Subcutaneous abdominal adipose tissue (tissue), 5 donors: ENCODE measurements around the gene TDRD10.
A peak's percentile ranks its signal among the peaks of the same experiment; 100 is the strongest.

Experiments
- H3K27ac ChIP-seq: one replicate; pipeline ENCODE4 v1.7.0; 2013; ENCODE audit warnings: low read depth, mild to moderate bottlenecking, inconsistent platforms, low read length, moderate library complexity
- H3K27me3 ChIP-seq, 5 donors: one replicate each; pipeline ENCODE4 v1.7.0; 2013; ENCODE audit warnings: low read length in 5 of 5, inconsistent platforms in 1 of 5; ENCODE audit not compliant: control insufficient read depth in 5 of 5, insufficient read depth in 4 of 5
- H3K36me3 ChIP-seq, 5 donors: one replicate each; pipeline ENCODE4 v1.7.0; 2013; ENCODE audit warnings: low read length in 5 of 5; ENCODE audit not compliant: control insufficient read depth in 5 of 5, insufficient read depth in 5 of 5
- H3K4me1 ChIP-seq, 5 donors: one replicate each; pipeline ENCODE4 v1.7.0; 2013; ENCODE audit warnings: low read length in 5 of 5, mild to moderate bottlenecking in 3 of 5, moderate library complexity in 1 of 5; ENCODE audit not compliant: control insufficient read depth in 5 of 5, insufficient read depth in 5 of 5
- H3K4me3 ChIP-seq, 5 donors: one replicate each; pipeline ENCODE4 v1.7.0; 2013; ENCODE audit warnings: low read length in 5 of 5, low read depth in 1 of 5
- H3K9ac ChIP-seq, 5 donors: one replicate each; pipeline ENCODE4 v1.7.0; 2013; ENCODE audit warnings: low read length in 5 of 5, mild to moderate bottlenecking in 4 of 5, moderate library complexity in 3 of 5
- H3K9me3 ChIP-seq, 5 donors: one replicate each; pipeline ENCODE4 v1.7.0; 2013; ENCODE audit warnings: low read length in 5 of 5; ENCODE audit not compliant: control insufficient read depth in 5 of 5
- donor health status: healthy.
- donor health status: healthy.
- donor health status: healthy.
- donor health status: healthy.
- donor health status: healthy.

TDRD10 gene

GRCh38 chr1:154574716-154575115 is 72.7 kb downstream of the TDRD10 start:
- Histone ChIP-seq H3K27ac (no peak overlapping the region), H3K36me3 (peaks cover 0 to 19% (median 15%) of the 10 kb centered on the region in 5 donors), H3K9ac (no peak overlapping the region), H3K4me3 (no peak overlapping the region), H3K4me1 (peaks cover 0 to 18% (median 0%) of the 10 kb centered on the region in 5 donors), H3K27me3 (peaks cover 0 to 10% (median 9%) of the 10 kb centered on the region in 5 donors), H3K9me3 (no peaks in the 10 kb centered on the region)

- H3K9ac ChIP-seq = no peak overlapping the region
- peaks cover 0 to 18% (median 0%) of the 10 kb centered on the region in 5 donors for H3K4me1 ChIP-seq
- no peaks in the 10 kb centered on the region for H3K9me3 ChIP-seq
- H3K36me3 ChIP-seq = peaks cover 0 to 25% (median 21%) of the 10 kb centered on the region in 5 donors
- peaks cover 0 to 10% (median 6%) of the 10 kb centered on the region in 5 donors for H3K27me3 ChIP-seq
- no peak overlapping the region for H3K4me3 ChIP-seq
- no peak overlapping the region for H3K27ac ChIP-seq
These were observed 73.3 kb downstream of the TDRD10 start for GRCh38 chr1:154575147-154575927.

GRCh38 chr1:154575951-154576566 is 74.0 kb downstream of the TDRD10 start:
- H3K9ac ChIP-seq = no peak overlapping the region
- no peak overlapping the region for H3K27ac ChIP-seq
- H3K27me3 ChIP-seq = peaks cover 0 to 10% (median 6%) of the 10 kb centered on the region in 5 donors
- peaks cover 3 to 32% (median 29%) of the 10 kb centered on the region in 5 donors for H3K36me3 ChIP-seq
- no peaks in the 10 kb centered on the region for H3K9me3 ChIP-seq
- H3K4me3 ChIP-seq = no peak overlapping the region
- peaks cover 0 to 18% (median 0%) of the 10 kb centered on the region in 5 donors for H3K4me1 ChIP-seq

GRCh38 chr1:154577346-154578057 is 75.5 kb downstream of the TDRD10 start:
- Histone ChIP-seq H3K27ac (no peak overlapping the region), H3K4me3 (no peak overlapping the region), H3K9me3 (no peaks in the 10 kb centered on the region), H3K27me3 (peaks cover 0 to 6% (median 4%) of the 10 kb centered on the region in 5 donors), H3K4me1 (peaks cover 0 to 18% (median 0%) of the 10 kb centered on the region in 5 donors), H3K9ac (no peak overlapping the region), H3K36me3 (peaks cover 6 to 45% (median 41%) of the 10 kb centered on the region in 5 donors)

GRCh38 chr1:154578058-154578418 is 76.0 kb downstream of the TDRD10 start:
- no peak overlapping the region for H3K27ac ChIP-seq
- peaks cover 6 to 50% (median 46%) of the 10 kb centered on the region in 5 donors for H3K36me3 ChIP-seq

GRCh38 chr1:154579374-154579773 is 77.4 kb downstream of the TDRD10 start:
- H3K4me1 ChIP-seq = peaks cover 0 to 18% (median 0%) of the 10 kb centered on the region in 5 donors
- peaks cover 13 to 64% (median 59%) of the 10 kb centered on the region in 5 donors for H3K36me3 ChIP-seq
- H3K9me3 ChIP-seq = no peaks in the 10 kb centered on the region
- H3K27ac ChIP-seq = no peak overlapping the region
- no peaks in the 10 kb centered on the region for H3K27me3 ChIP-seq
- no peak overlapping the region for H3K9ac ChIP-seq
- no peak overlapping the region for H3K4me3 ChIP-seq

More at GRCh38 chr1:154578058-154578418, 76.0 kb downstream of the TDRD10 start:
- Histone ChIP-seq H3K4me1 (peaks cover 0 to 18% (median 0%) of the 10 kb centered on the region in 5 donors), H3K27me3 (peaks cover 0 to 5% (median under 1%) of the 10 kb centered on the region in 5 donors), H3K9ac (peak overlapping the region in 1 of 5 donors; percentile 14), H3K9me3 (no peaks in the 10 kb centered on the region), H3K4me3 (no peak overlapping the region)

GRCh38 chr1:154581766-154582165 is 79.7 kb downstream of the TDRD10 start:
- Histone ChIP-seq H3K9me3 (no peaks in the 10 kb centered on the region), H3K36me3 (peaks cover 22 to 87% (median 83%) of the 10 kb centered on the region in 5 donors), H3K4me1 (peaks cover 0 to 18% (median 0%) of the 10 kb centered on the region in 5 donors), H3K27ac (no peak overlapping the region), H3K9ac (no peak overlapping the region), H3K27me3 (no peaks in the 10 kb centered on the region), H3K4me3 (no peak overlapping the region)

GRCh38 chr1:154582885-154583284 is 80.9 kb downstream of the TDRD10 start:
- no peak overlapping the region for H3K4me3 ChIP-seq
- H3K27ac ChIP-seq = no peak overlapping the region
- no peak overlapping the region for H3K9ac ChIP-seq
- H3K36me3 ChIP-seq = peaks cover 22 to 98% (median 94%) of the 10 kb centered on the region in 5 donors
- H3K27me3 ChIP-seq = no peaks in the 10 kb centered on the region
- peaks cover 0 to 13% (median 0%) of the 10 kb centered on the region in 5 donors for H3K4me1 ChIP-seq
- H3K9me3 ChIP-seq = no peaks in the 10 kb centered on the region

- no peaks in the 10 kb centered on the region for H3K27me3 ChIP-seq
- peaks cover 0 to 4% (median 0%) of the 10 kb centered on the region in 5 donors for H3K4me1 ChIP-seq
- H3K9me3 ChIP-seq = no peaks in the 10 kb centered on the region
- no peak overlapping the region for H3K4me3 ChIP-seq
- H3K27ac ChIP-seq = no peak overlapping the region
- H3K36me3 ChIP-seq = peaks cover 27 to 99% (median 97%) of the 10 kb centered on the region in 5 donors
- no peak overlapping the region for H3K9ac ChIP-seq
These were observed 81.8 kb downstream of the TDRD10 start for GRCh38 chr1:154583773-154584172.
